Mucosa of descending colon (tissue), 3 donors: ENCODE data around the gene OR51G1. TPM values are rescaled to one million over a fixed set of nuclear protein-coding genes. Genes with fewer than 3 reads are reported as not detected.
"Not testable (repeated sequence)": the region's sequence is repeated elsewhere in the genome, so short reads cannot be mapped to it uniquely, and the experiment has no call there.

ENCODE experiments used
- ATAC-seq: fragments of 200-7000 bp; cut with Tn5 transposase; one replicate; pipeline ENCODE4 v1.9.1; 2020; ENCODE audit warnings: mild to moderate bottlenecking, moderate library complexity
- DNase-seq, 3 donors: peaks; one replicate each; pipeline ENCODE4 v3.0.0-alpha.2; 2020
- H3K36me3 ChIP-seq: fragments of 200-600 bp; one replicate; pipeline ENCODE4 v1.8.0; 2021; ENCODE audit warnings: low read depth, mild to moderate bottlenecking
- H3K4me1 ChIP-seq: fragments of 200-600 bp; one replicate; pipeline ENCODE4 v1.8.0; 2021; ENCODE audit warnings: low read depth, mild to moderate bottlenecking
- H3K4me3 ChIP-seq: fragments of 200-600 bp; one replicate; pipeline ENCODE4 v1.8.0; 2021; ENCODE audit warnings: mild to moderate bottlenecking
- H3K9me3 ChIP-seq: fragments of 200-600 bp; one replicate; pipeline ENCODE4 v1.8.0; 2021; ENCODE audit warnings: mild to moderate bottlenecking
- intact Hi-C, 2 donors: fragments of 100-400 bp; cut with DNase I in 1 of 2; cut with micrococcal nuclease in 1 of 2; formaldehyde crosslinking; loops; one replicate each; pipeline versions ENCODE4 v1.11.0 to v1.11.1; 2022; cut with DNase I, micrococcal nuclease
- long read RNA-seq, 2 donors: library from polyadenylated mRNA; unstranded; transcript quantifications; one replicate each; pipeline ENCODE4 v2.0.0, GENCODE V29; 2019 to 2021
- total RNA-seq, 3 donors: library from RNA; stranded (reverse); fragmentation: NEBNext Ultra II Directional in 2 of 3; extraction: Animal tissue kit (Norgen Biotek cat#: 25700) in 2 of 3; gene quantifications; one replicate each; pipeline versions ENCODE4 v1.2.1 to v1.2.4, GENCODE V29; 2021 to 2023
- TF ChIP-seq, protein P1 (sequence below): fragments of 200-600 bp; IDR thresholded peaks from one replicate; pipeline ENCODE4 v1.8.0; 2022; ENCODE audit warnings: antibody characterized with exemption, mild to moderate bottlenecking
- donor health status: DM: no; HTN: no; CAD: no; lungs with moderate emphysema.
- donor health status: DM: no; HTN: no; CAD: no.
- donor health status: DM: no; HTN: yes; CAD: no.

Gene OR51G1, protein sequence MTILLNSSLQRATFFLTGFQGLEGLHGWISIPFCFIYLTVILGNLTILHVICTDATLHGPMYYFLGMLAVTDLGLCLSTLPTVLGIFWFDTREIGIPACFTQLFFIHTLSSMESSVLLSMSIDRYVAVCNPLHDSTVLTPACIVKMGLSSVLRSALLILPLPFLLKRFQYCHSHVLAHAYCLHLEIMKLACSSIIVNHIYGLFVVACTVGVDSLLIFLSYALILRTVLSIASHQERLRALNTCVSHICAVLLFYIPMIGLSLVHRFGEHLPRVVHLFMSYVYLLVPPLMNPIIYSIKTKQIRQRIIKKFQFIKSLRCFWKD
- not detected for total RNA-seq
- long read RNA-seq, donor 1 = 0 reads
- long read RNA-seq, donor 2 = 0 reads

DNA sequence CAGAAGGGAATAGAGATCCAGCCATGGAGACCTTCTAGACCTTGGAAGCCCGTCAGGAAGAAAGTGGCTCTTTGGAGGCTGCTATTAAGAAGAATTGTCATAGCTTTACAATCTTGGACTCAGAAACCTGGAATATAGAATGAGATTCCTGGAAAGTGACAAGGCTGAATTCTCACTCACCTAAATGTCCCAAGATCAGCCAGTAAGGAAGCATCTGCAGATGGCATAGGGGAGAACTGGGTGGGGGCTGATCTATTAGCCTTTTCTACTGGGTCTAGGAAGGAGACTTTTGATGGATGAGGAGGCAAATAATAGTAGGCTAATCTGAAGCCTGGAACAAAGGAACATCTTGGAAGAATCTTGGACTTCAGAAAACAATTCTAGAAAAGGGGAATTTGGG lies at the start of gene OR51G1:
TSS of gene OR51G1 (minus strand) at position 101 of the 400 bp plus-strand sequence. CDS start at position 101, 0 bp downstream.
- intact Hi-C loops = no loop called here
- Histone ChIP-seq H3K36me3 (no peaks in the 10 kb centered on the region), H3K4me3 (no peak within 1 kb of the TSS), H3K4me1 (no peaks in the 10 kb centered on the region), H3K9me3 (no peaks in the 10 kb centered on the region)
- DNase-seq (no peak), ATAC-seq (no peak)
- TF ChIP-seq, protein P1, sequence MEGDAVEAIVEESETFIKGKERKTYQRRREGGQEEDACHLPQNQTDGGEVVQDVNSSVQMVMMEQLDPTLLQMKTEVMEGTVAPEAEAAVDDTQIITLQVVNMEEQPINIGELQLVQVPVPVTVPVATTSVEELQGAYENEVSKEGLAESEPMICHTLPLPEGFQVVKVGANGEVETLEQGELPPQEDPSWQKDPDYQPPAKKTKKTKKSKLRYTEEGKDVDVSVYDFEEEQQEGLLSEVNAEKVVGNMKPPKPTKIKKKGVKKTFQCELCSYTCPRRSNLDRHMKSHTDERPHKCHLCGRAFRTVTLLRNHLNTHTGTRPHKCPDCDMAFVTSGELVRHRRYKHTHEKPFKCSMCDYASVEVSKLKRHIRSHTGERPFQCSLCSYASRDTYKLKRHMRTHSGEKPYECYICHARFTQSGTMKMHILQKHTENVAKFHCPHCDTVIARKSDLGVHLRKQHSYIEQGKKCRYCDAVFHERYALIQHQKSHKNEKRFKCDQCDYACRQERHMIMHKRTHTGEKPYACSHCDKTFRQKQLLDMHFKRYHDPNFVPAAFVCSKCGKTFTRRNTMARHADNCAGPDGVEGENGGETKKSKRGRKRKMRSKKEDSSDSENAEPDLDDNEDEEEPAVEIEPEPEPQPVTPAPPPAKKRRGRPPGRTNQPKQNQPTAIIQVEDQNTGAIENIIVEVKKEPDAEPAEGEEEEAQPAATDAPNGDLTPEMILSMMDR = no peak

DNA sequence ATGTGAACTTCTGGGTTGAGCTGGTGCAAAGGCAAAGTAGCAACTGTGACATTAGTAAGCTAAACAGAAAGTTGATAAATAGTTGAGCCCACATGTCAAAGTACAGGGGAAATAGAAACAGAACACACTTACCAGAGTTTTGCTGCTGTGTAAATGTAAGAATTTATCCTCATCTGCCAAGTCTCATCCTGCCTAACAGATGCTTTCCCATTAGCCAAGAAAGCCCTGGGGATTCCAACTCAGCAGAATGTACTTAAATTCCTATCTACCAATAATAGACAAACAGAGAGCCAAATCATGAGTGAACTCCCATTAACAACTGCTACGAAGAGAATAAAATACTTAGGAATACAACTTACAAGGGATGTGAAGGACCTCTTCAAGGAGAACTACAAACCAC lies 38.7 kb upstream of the OR51G1 start:
- intact Hi-C loops = no loop called here
- H3K9me3 ChIP-seq = no peaks in the 10 kb centered on the region
- ATAC-seq (no peak), DNase-seq (no peak)
- TF ChIP-seq, protein P1 = no peak
- no peaks in the 10 kb centered on the region for H3K4me1 ChIP-seq
- H3K36me3 ChIP-seq = no peaks in the 10 kb centered on the region
- H3K4me3 ChIP-seq = no peak overlapping the region

DNA sequence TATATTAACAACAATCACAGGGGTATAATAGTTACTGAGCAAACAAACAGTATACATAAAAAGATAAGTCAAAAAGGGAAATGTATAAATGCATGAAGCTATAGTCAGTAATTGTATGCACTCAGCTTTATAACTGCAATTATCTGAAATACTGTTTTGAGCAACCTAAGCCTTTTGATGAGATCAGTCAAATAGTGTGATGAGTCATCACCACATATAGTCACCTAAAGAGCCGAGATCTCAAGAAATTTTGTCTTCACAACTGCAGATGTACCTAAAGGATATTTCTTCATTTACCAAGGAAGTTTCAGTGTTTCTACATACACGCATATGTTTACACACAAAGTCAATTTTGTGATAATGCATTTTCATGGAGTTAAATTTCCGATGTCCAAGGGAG lies 36.7 kb upstream of the OR51G1 start:
- ATAC-seq (no peak), DNase-seq (no peak)
- Histone ChIP-seq H3K36me3 (no peaks in the 10 kb centered on the region), H3K9me3 (no peaks in the 10 kb centered on the region), H3K4me1 (no peaks in the 10 kb centered on the region), H3K4me3 (no peak overlapping the region)
- TF ChIP-seq, protein P1 = no peak
- intact Hi-C loops = no loop called here

DNA sequence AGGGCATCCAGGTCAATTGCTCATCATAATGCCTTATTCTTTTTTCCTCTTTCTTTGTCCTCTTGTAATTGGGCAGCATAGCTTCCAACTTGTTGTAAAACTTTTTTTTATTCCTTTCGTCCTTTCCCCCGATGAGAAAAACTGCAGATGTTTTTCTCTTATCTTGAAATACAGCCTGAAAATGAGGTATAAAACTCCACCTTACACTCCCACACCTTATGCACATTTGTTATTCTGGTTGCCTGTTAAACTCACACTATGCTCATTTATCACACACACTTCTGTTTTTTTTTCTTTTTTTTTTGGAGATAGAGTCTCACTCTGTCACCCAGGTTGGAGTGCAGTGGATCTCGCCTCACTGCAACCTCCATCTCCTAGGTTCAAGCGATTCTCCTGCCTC lies 33.3 kb upstream of the OR51G1 start:
- intact Hi-C loops = no loop called here
- TF ChIP-seq, protein P1 = no peak
- no peak overlapping the region for H3K4me3 ChIP-seq
- no peaks in the 10 kb centered on the region for H3K36me3 ChIP-seq
- ATAC-seq (no peak), DNase-seq (no peak)
- H3K4me1 ChIP-seq = no peaks in the 10 kb centered on the region
- H3K9me3 ChIP-seq = no peaks in the 10 kb centered on the region

DNA sequence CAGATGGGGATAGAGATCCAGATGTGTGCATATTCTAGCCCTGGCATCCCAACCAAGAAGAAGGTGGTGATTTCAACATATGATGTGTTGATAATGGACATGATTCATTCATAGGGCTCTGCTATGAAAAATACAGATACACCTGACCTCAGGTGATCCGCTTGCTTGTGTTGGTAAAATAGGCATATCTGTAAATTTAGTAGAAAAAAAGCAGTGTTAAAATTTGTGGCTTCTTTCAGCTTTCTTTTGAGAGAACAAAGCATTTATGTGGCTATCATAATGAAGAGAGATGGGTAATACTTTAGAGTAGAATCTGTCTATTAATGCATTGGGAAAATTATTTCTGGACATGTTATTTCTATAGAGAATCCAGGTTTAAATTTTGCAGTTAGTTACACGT lies 31.5 kb upstream of the OR51G1 start, which contains the start of gene OR51A2:
TSS of gene OR51A2 (minus strand) at position 101 of the 400 bp plus-strand sequence. CDS start at position 101, 0 bp downstream.
- H3K36me3 ChIP-seq, H3K4me3 ChIP-seq, ATAC-seq, H3K9me3 ChIP-seq, intact Hi-C loops, H3K4me1 ChIP-seq, DNase-seq: not testable (repeated sequence)

DNA sequence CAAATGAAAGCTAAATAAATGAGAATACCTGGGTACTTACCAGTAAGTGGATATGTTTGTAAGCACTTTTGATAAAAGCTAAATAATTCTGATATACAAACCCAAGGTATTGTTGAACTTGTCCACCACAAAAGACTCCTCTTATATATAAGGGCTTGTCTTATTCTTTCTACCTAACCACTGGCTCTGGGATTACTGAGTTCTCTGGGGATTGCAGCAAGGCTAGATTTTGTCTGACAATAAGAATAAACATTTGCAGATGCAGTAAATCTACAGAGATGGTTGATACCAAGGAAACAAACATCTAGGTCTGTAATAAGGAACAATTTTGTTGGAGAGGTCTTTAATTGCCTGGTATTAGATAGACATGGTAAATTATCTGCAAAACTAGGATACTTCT lies 23.4 kb upstream of the OR51G1 start, which contains the start of gene OR51A4:
TSS of gene OR51A4 (minus strand) at position 101 of the 400 bp plus-strand sequence. CDS start 505 bp downstream, outside the sequence.
- TF ChIP-seq, protein P1 = no peak
- H3K36me3 ChIP-seq = no peaks in the 10 kb centered on the region
- DNase-seq (no peak), ATAC-seq (no peak)
- intact Hi-C loops = no loop called here
- no peak within 1 kb of the TSS for H3K4me3 ChIP-seq
- no peaks in the 10 kb centered on the region for H3K9me3 ChIP-seq
- no peaks in the 10 kb centered on the region for H3K4me1 ChIP-seq
